Aortic smooth muscle cell (primary cell): ENCODE results near the gene VPS72. TPM values are rescaled to one million over a fixed set of nuclear protein-coding genes. Genes with fewer than 3 reads are reported as not detected.

ENCODE experiments used
- total RNA-seq: library from RNA; depleted of rRNA; stranded (reverse); fragments of >200 nt; gene quantifications from 2 replicates; pipeline ENCODE4 v1.2.3, GENCODE V29; 2014

VPS72 gene
- 44.5 and 44.6 TPM in 2 replicates for total RNA-seq

DNA sequence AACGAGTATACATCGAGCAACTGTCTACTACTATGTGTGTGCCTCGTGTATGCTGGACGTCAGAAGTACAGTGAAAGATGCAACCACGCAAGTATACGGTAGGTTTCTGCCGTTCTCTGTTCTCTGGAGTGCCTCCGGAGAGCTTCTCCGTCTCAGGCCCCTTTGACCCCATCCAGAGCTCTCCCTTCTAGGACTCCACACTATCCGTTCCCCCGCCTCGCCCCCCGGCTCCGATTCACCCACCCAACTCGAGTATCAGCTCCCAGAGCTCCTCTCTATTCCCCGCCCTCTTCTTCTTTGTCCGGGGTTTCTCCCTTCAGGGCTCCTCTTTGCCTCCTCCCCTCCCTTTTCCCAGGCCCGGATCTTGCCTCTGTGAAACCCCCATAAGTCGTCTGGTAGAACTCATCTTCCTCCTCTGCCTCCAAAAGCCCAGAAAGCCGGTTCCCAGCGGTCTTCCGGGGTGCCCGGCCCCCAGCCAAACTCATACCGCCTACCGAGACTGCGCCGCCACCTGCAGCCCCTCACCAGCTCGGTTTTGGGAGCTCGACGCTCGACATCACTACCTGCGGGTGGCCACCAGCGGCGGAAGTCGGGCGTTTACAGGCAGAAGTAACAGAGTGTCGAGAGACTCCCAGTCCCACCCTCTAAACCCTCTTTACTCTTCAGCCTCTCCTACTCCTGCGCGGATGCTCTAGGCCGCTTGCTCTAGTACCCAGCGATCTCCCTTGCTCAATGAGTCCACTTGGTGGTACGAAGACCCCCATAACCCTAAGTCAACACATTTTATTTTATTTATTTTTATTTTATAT is at the start of gene VPS72:
VPS72 (minus strand) TSS at position 561 of the 809 bp plus-strand sequence; CDS start at position 485, 76 bp downstream.

DNA sequence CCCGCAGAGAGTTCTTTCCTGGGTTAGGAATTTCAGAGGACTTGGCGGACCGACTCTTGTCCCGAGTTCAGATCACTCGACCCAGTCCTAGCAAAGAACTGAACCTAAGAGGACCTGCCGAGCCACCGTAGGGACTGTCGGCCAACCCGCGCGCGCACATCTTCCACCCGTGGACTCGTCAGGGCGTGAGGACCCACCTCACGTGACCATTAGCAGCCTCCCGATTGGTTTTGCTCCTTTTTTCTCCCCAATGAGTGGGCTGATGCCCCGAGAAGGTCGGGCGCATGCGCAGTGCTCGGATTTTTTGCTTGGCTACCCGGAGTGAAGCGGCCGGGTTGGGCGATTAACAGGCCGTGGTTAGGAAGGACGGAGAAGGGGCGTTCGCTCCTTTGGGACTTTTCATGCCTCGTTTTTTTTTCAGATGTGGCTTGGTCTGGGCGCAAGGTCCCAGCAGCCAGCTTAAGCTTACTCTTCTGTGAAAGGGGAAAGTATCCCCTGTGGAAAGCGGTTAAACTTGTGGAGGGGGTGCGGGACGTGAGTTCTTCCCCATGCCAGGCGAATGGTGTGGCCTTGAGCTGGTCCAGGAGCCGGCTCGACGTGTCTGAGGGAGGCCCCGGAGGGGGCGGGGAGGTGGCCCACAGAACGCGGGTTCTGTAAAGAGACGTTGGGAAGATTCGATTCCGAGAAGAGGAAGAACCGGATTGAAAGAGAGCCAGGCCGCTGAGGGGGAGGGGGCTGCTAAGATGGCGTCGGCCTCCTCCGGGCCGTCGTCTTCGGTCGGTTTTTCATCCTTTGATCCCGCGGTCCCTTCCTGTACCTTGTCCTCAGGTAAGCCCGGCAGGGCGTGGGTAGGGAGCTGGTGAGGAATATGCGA is 8.5 kb upstream of the VPS72 start, which contains the start of gene PIP5K1A:
PIP5K1A (plus strand) TSS at position 299 of the 874 bp plus-strand sequence; CDS start at position 744, 445 bp downstream.

GRCh38 chr1:151175863-151176262 is 14.1 kb downstream of the VPS72 start, which contains the start of gene TMOD4:
TMOD4 (minus strand) TSS chr1:151175981; CDS start chr1:151174875, 1,106 bp downstream.

DNA sequence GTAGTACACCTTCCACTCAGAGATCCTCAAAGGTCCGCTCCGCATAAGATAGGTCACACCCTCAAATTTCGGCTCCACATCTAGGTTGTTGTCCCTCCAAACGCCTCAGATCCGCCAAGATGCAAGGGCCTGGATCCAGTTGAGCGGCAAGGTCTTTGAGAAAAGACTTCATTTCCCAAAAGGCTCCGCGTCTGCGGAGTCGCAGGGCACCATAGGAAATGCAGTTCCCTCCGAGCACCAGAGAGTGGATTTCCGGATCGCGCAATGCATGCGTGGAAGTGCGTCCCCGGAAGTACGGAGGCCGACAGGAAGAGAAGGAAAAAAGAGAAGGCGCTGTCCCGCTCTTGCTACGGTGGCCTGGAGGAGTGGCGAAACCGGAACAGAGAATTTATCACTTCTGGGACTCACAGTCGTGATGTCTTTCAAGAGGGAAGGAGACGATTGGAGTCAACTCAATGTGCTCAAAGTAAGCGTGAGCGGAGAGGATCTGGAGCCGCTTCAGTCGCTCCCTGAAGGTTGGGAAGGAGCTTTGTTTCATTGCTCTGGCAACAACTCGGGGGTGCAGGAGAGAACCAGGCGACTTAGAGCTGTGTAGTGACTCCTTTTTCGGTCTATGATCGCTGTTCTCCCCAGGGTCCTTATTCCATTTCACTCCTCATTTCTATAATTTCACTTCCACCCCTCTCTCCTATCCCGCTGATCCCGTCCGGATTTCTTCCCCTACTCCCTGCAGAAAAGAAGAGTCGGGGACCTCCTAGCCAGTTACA is 24.1 kb downstream of the VPS72 start, which contains the start of the genes LYSMD1 and SCNM1:
LYSMD1 (minus strand) TSS at position 165 of the 767 bp plus-strand sequence. CDS start 644 bp downstream, outside the sequence.
SCNM1 (plus strand) TSS at position 407 of the 767 bp plus-strand sequence; CDS start at position 416, 9 bp downstream.

DNA sequence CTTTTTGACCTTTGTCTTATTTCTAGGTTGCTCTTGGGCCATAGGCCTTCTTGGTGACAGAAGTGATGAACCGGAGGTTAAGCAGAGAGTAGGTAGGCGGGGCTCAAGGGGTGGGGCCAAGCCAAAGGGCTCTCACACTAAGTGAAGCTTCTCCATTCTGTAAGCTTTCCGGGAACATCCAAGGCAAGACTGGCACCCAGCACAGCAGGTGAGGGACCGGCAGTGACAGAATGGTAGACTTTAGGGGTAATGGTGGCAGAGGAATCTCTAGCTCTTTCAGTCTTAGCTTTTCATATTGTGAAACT is 33.5 kb downstream of the VPS72 start, which contains the start of gene TNFAIP8L2:
TNFAIP8L2 (plus strand) TSS at position 135 of the 305 bp plus-strand sequence. CDS start 2,049 bp downstream, outside the sequence.

DNA sequence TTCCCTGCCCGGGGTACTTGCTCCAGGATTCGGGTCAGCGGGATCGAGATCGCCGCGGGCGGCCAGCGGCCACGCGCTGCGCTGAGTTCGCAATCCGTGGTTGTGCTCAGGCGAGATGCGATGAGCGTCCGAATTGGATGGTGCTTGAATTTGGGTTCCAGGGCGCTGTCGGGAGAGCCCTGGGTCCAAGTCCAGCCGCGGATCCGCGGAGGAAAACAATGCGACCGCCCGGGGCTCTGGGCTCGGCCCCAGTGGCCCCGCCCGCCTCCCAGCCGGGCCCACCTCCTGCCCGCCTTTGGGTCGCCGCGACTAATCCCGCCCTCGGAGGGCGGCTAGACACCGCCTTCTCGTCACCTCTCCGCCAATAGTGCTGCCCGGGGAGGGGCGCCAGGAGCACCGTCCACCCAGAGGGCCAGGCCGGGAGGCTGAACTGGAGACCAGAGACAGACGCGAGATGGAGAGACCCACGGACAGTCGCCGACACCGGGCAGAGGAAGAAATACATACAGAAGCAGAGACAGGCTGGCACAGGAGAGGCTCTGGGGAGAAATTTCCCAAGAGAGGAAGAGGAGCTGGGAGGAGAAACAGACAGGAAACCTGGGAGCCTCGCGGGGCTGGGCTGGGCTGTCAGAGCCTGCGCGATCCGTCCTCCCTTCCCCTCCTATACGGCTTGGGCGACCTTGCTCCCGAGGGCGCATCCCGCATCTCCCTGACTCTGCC is 43.4 kb downstream of the VPS72 start, which contains the start of gene SEMA6C:
SEMA6C (minus strand) TSS at position 220 of the 720 bp plus-strand sequence. CDS start 4,010 bp downstream, outside the sequence.

Other genes starting within 250 kb of the VPS72 start
- 148 and 157 TPM in 2 replicates for gene CERS2, start 215.4 kb downstream of the VPS72 start, total RNA-seq
- gene ANXA9, start 207.9 kb downstream of the VPS72 start, total RNA-seq, result 0.06 and 0.26 TPM in 2 replicates
- gene MINDY1, start 183.3 kb downstream of the VPS72 start, total RNA-seq, result 18.2 and 23.4 TPM in 2 replicates
- 7.3 and 8.0 TPM in 2 replicates for gene PRUNE1, start 181.7 kb downstream of the VPS72 start, total RNA-seq
- 0.25 and 0.40 TPM in 2 replicates for gene BNIPL, start 153.6 kb downstream of the VPS72 start, total RNA-seq
- gene C1orf56, start 142.4 kb downstream of the VPS72 start, total RNA-seq, result 0.92 and 1.2 TPM in 2 replicates
- gene CDC42SE1, start 130.6 kb downstream of the VPS72 start, total RNA-seq, result 54.8 and 56.1 TPM in 2 replicates
- gene MLLT11, start 129.8 kb downstream of the VPS72 start, total RNA-seq, result 4.2 and 4.5 TPM in 2 replicates
- 24.0 and 25.0 TPM in 2 replicates for gene GABPB2, start 119.4 kb downstream of the VPS72 start, total RNA-seq
- 0.53 and 1.1 TPM in 2 replicates for gene SEMA6C, start 43.6 kb downstream of the VPS72 start, total RNA-seq
- not detected in 2 replicates for gene TNFAIP8L2, start 33.5 kb downstream of the VPS72 start, total RNA-seq
- gene LYSMD1, start 24.3 kb downstream of the VPS72 start, total RNA-seq, result 5.8 and 6.9 TPM in 2 replicates
- gene SCNM1, start 24.1 kb downstream of the VPS72 start, total RNA-seq, result 33.3 and 33.8 TPM in 2 replicates
- 0.56 TPM in 1 of 2 replicates, not detected in the other for gene TMOD4, start 14.2 kb downstream of the VPS72 start, total RNA-seq
- 46.6 and 52.7 TPM in 2 replicates for gene PIP5K1A, start 8.4 kb upstream of the VPS72 start, total RNA-seq
- 243 and 269 TPM in 2 replicates for gene PSMD4, start 64.5 kb upstream of the VPS72 start, total RNA-seq
- gene ZNF687, start 92.1 kb upstream of the VPS72 start, total RNA-seq, result 9.0 TPM in 2 replicates
- 35.9 and 39.4 TPM in 2 replicates for gene PI4KB, start 137.2 kb upstream of the VPS72 start, total RNA-seq
- gene RFX5, start 157.1 kb upstream of the VPS72 start, total RNA-seq, result 38.2 and 38.4 TPM in 2 replicates
- gene SELENBP1, start 182.5 kb upstream of the VPS72 start, total RNA-seq, result 124 and 125 TPM in 2 replicates
- 368 and 392 TPM in 2 replicates for gene PSMB4, start 209.4 kb upstream of the VPS72 start, total RNA-seq